WTC11 (cell line): ENCODE measurements around the gene COL6A6. TPM values are rescaled to one million over a fixed set of nuclear protein-coding genes. Genes with fewer than 3 reads are reported as not detected.

ENCODE experiments used
- ATAC-seq: fragments of 200-7000 bp; cut with Tn5 transposase; 2 replicates; pipeline ENCODE4 v1.10.0; 2021; ENCODE audit warnings: mild to moderate bottlenecking, moderate library complexity
- CTCF ChIA-PET: fragments of 300-600 bp; sonication (Branson Sonifier 250); formaldehyde crosslinking; loops from one replicate; lab custom pipeline; 2021; ENCODE audit warnings: antibody characterized with exemption; lab: Charles Lee
- POLR2A ChIA-PET: fragments of 350-600 bp; sonication (Branson Sonifier 250); formaldehyde crosslinking; loops from one replicate; lab custom pipeline; 2021; ENCODE audit warnings: antibody characterized with exemption; lab: Charles Lee
- DNase-seq: peaks from one replicate; pipeline ENCODE4 v3.0.0; 2021; ENCODE audit warnings: low spot score
- H3K27ac Mint-ChIP-seq: 2 replicates; pipeline ENCODE4 v1.8.0; 2021; ENCODE audit warnings: mixed read lengths
- H3K27me3 Mint-ChIP-seq: 2 replicates; pipeline ENCODE4 v1.8.0; 2021; ENCODE audit warnings: low read depth, mild to moderate bottlenecking, moderate library complexity, mixed read lengths
- H3K36me3 Mint-ChIP-seq: 2 replicates; pipeline ENCODE4 v1.8.0; 2021; ENCODE audit warnings: mixed read lengths
- H3K4me1 Mint-ChIP-seq: 2 replicates; pipeline ENCODE4 v1.8.0; 2022; ENCODE audit warnings: mixed read lengths
- H3K4me3 Mint-ChIP-seq: 2 replicates; pipeline ENCODE4 v1.8.0; 2021; ENCODE audit warnings: mild to moderate bottlenecking, moderate library complexity, mixed read lengths
- H3K9me3 Mint-ChIP-seq: 2 replicates; pipeline ENCODE4 v1.8.0; 2021; ENCODE audit warnings: mixed read lengths
- EMX1 ChIP-seq: fragments of 250-450 bp; sonication (Bioruptor Pico); IDR thresholded peaks from 2 replicates; pipeline ENCODE4 v1.8.0; 2021; ENCODE audit warnings: mild to moderate bottlenecking
- ESRRA ChIP-seq: sonication (generic); formaldehyde crosslinking; IDR thresholded peaks from 2 replicates; pipeline ENCODE4 v1.8.1; 2022; ENCODE audit warnings: mild to moderate bottlenecking, missing genetic modification reagents, borderline replicate concordance
- ETV6 ChIP-seq: sonication (generic); formaldehyde crosslinking; IDR thresholded peaks from 2 replicates; pipeline ENCODE4 v1.8.1; 2022; ENCODE audit warnings: mild to moderate bottlenecking, missing genetic modification reagents
- FOXK1 ChIP-seq: sonication (generic); formaldehyde crosslinking; IDR thresholded peaks from 2 replicates; pipeline ENCODE4 v1.8.0; 2022; ENCODE audit warnings: mild to moderate bottlenecking, moderate library complexity, missing genetic modification reagents
- OVOL2 ChIP-seq: fragments of 250-450 bp; sonication (Bioruptor Pico); IDR thresholded peaks from 2 replicates; pipeline ENCODE4 v1.9.0; 2021; ENCODE audit warnings: mild to moderate bottlenecking, borderline replicate concordance
- PRRX2 ChIP-seq: fragments of 250-450 bp; sonication (Bioruptor Pico); IDR thresholded peaks from 2 replicates; pipeline ENCODE4 v1.8.0; 2021; ENCODE audit warnings: mild to moderate bottlenecking
- RORB ChIP-seq: fragments of 250-450 bp; sonication (Bioruptor Pico); IDR thresholded peaks from 2 replicates; pipeline ENCODE4 v1.9.0; 2021; ENCODE audit warnings: mild to moderate bottlenecking
- SP1 ChIP-seq: sonication (generic); formaldehyde crosslinking; conservative IDR thresholded peaks from 2 replicates; pipeline ENCODE4 v1.8.1; 2022; ENCODE audit warnings: missing genetic modification reagents
- TP53 ChIP-seq: sonication (generic); formaldehyde crosslinking; IDR thresholded peaks from 2 replicates; pipeline ENCODE4 v1.8.1; 2023; ENCODE audit warnings: mild to moderate bottlenecking, missing genetic modification reagents
- ZNF317 ChIP-seq: sonication (generic); formaldehyde crosslinking; IDR thresholded peaks from 2 replicates; pipeline ENCODE4 v1.8.1; 2023; ENCODE audit warnings: low read depth, mild to moderate bottlenecking, moderate library complexity, missing genetic modification reagents, borderline replicate concordance
- ZNF416 ChIP-seq: fragments of 250-450 bp; sonication (Bioruptor Pico); IDR thresholded peaks from 2 replicates; pipeline ENCODE4 v1.9.0; 2021; ENCODE audit warnings: mild to moderate bottlenecking, inconsistent platforms
- ZNF532 ChIP-seq: fragments of 250-450 bp; sonication (Bioruptor Pico); IDR thresholded peaks from 2 replicates; pipeline ENCODE4 v1.9.0; 2021; ENCODE audit warnings: mild to moderate bottlenecking, borderline replicate concordance
- total RNA-seq: library from RNA; stranded (reverse); gene quantifications from 3 replicates; pipeline ENCODE4 v1.2.3, GENCODE V29; 2021
- TF ChIP-seq, protein P1 (sequence below): sonication (generic); formaldehyde crosslinking; IDR thresholded peaks from 2 replicates; pipeline ENCODE4 v1.8.1; 2023; ENCODE audit warnings: mild to moderate bottlenecking, missing genetic modification reagents, borderline replicate concordance
- TF ChIP-seq, protein P2 (sequence below): sonication (generic); formaldehyde crosslinking; IDR thresholded peaks from 2 replicates; pipeline ENCODE4 v1.8.0; 2023; ENCODE audit warnings: mild to moderate bottlenecking, missing genetic modification reagents
- TF ChIP-seq, protein P3 (sequence below): fragments of 250-450 bp; sonication (Bioruptor Pico); IDR thresholded peaks from 2 replicates; pipeline ENCODE4 v2.1.2; 2022; ENCODE audit warnings: mild to moderate bottlenecking, moderate library complexity

The COL6A6 gene
- total RNA-seq, 1 experiment from 2014 or later: 0.09 TPM

GRCh38 chr3:130488769-130489450 is 28.1 kb upstream of the COL6A6 start:
- DNase-seq (no peak), ATAC-seq (no peak)
- no peak overlapping the region for H3K27ac Mint-ChIP-seq
- TF ChIP-seq ESRRA (CRISPR knock-in tag) (no peak), FOXK1 (CRISPR knock-in tag) (no peak), RORB (CRISPR knock-in tag) (no peak), ZNF416 (CRISPR knock-in tag) (no peak), TP53 (CRISPR knock-in tag) (no peak), SP1 (CRISPR knock-in tag) (no peak), PRRX2 (CRISPR knock-in tag) (no peak), ETV6 (CRISPR knock-in tag) (no peak), EMX1 (CRISPR knock-in tag) (no peak), ZNF532 (CRISPR knock-in tag) (no peak), ZNF317 (CRISPR knock-in tag) (no peak), OVOL2 (CRISPR knock-in tag) (no peak)
- TF ChIP-seq, protein P1, sequence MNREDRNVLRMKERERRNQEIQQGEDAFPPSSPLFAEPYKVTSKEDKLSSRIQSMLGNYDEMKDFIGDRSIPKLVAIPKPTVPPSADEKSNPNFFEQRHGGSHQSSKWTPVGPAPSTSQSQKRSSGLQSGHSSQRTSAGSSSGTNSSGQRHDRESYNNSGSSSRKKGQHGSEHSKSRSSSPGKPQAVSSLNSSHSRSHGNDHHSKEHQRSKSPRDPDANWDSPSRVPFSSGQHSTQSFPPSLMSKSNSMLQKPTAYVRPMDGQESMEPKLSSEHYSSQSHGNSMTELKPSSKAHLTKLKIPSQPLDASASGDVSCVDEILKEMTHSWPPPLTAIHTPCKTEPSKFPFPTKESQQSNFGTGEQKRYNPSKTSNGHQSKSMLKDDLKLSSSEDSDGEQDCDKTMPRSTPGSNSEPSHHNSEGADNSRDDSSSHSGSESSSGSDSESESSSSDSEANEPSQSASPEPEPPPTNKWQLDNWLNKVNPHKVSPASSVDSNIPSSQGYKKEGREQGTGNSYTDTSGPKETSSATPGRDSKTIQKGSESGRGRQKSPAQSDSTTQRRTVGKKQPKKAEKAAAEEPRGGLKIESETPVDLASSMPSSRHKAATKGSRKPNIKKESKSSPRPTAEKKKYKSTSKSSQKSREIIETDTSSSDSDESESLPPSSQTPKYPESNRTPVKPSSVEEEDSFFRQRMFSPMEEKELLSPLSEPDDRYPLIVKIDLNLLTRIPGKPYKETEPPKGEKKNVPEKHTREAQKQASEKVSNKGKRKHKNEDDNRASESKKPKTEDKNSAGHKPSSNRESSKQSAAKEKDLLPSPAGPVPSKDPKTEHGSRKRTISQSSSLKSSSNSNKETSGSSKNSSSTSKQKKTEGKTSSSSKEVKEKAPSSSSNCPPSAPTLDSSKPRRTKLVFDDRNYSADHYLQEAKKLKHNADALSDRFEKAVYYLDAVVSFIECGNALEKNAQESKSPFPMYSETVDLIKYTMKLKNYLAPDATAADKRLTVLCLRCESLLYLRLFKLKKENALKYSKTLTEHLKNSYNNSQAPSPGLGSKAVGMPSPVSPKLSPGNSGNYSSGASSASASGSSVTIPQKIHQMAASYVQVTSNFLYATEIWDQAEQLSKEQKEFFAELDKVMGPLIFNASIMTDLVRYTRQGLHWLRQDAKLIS (CRISPR knock-in tag): no peak
- TF ChIP-seq, protein P2, sequence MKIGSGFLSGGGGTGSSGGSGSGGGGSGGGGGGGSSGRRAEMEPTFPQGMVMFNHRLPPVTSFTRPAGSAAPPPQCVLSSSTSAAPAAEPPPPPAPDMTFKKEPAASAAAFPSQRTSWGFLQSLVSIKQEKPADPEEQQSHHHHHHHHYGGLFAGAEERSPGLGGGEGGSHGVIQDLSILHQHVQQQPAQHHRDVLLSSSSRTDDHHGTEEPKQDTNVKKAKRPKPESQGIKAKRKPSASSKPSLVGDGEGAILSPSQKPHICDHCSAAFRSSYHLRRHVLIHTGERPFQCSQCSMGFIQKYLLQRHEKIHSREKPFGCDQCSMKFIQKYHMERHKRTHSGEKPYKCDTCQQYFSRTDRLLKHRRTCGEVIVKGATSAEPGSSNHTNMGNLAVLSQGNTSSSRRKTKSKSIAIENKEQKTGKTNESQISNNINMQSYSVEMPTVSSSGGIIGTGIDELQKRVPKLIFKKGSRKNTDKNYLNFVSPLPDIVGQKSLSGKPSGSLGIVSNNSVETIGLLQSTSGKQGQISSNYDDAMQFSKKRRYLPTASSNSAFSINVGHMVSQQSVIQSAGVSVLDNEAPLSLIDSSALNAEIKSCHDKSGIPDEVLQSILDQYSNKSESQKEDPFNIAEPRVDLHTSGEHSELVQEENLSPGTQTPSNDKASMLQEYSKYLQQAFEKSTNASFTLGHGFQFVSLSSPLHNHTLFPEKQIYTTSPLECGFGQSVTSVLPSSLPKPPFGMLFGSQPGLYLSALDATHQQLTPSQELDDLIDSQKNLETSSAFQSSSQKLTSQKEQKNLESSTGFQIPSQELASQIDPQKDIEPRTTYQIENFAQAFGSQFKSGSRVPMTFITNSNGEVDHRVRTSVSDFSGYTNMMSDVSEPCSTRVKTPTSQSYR (CRISPR knock-in tag): no peak
- TF ChIP-seq, protein P3, sequence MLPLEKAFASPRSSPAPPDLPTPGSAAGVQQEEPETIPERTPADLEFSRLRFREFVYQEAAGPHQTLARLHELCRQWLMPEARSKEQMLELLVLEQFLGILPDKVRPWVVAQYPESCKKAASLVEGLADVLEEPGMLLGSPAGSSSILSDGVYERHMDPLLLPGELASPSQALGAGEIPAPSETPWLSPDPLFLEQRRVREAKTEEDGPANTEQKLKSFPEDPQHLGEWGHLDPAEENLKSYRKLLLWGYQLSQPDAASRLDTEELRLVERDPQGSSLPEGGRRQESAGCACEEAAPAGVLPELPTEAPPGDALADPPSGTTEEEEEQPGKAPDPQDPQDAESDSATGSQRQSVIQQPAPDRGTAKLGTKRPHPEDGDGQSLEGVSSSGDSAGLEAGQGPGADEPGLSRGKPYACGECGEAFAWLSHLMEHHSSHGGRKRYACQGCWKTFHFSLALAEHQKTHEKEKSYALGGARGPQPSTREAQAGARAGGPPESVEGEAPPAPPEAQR (CRISPR knock-in tag): no peak
- H3K4me1 Mint-ChIP-seq: peaks cover 13% of the 10 kb centered on the region
- no peak overlapping the region for H3K4me3 Mint-ChIP-seq
- no peaks in the 10 kb centered on the region for H3K27me3 Mint-ChIP-seq
- no peaks in the 10 kb centered on the region for H3K36me3 Mint-ChIP-seq
- ChIA-PET POLR2A (no interaction called here), CTCF (interaction anchor here (1.0 kb wide), 1 partner anchor 8 kb away, joined by 3 read pairs; no protein-coding TSS in a partner anchor)
- H3K9me3 Mint-ChIP-seq: no peaks in the 10 kb centered on the region
